HG03354 (cell line): ENCODE data around the gene TMEM106A.
"Not testable (repeated sequence)": the region's sequence is repeated elsewhere in the genome, so short reads cannot be mapped to it uniquely, and the experiment has no call there.

Source experiments
- ATAC-seq: cut with Tn5 transposase; IDR thresholded peaks from one replicate; pipeline ENCODE4 v1.9.1; 2021; ENCODE audit warnings: mild to moderate bottlenecking; ENCODE audit not compliant: unreplicated experiment, poor library complexity, severe bottlenecking

Gene TMEM106A

DNA sequence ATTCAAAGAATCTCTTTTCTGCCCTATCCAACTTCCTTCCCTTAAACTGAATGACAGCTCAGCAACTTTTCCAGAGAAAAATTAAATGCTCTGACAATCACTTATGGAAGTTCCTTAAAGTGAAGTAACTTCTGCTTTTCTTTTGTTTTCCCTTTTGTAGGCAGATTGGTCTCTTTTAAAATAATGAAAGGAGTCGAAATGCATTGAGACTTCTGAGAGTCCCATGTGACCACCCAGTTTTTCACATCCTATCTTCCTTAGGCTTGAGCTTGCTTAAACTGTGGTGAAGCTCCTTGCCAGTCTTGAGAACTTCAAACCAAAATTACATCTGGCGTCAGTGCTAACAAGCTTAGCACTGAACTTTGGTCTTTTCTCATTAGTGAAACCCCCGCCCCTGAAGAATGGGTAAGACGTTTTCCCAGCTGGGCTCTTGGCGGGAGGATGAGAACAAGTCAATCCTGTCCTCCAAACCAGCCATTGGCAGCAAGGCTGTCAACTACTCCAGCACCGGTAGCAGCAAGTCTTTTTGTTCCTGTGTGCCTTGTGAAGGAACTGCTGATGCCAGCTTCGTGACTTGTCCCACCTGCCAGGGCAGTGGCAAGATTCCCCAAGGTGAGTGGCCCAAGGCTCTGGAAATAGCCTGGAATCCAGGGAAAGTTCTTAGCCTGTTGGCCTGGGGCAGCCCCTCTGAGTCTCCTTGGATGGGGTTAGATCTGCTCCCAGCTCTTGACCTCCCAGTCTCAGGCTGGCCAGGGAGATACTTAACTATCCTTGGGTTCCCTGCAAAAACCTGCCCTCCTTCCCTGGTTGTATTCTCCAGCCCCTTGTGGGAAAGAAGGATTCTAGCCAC lies 1.2 kb downstream of the TMEM106A start:
- ATAC-seq = no peak

- no peak for ATAC-seq
Observed at GRCh38 chr17:43213545-43213944, 1.9 kb downstream of the TMEM106A start.

GRCh38 chr17:43215341-43215740 lies 3.7 kb downstream of the TMEM106A start:
- ATAC-seq = no peak

GRCh38 chr17:43216369-43216761 lies 4.7 kb downstream of the TMEM106A start:
- no peak for ATAC-seq

GRCh38 chr17:43216762-43217613 lies 5.3 kb downstream of the TMEM106A start:
- no peak for ATAC-seq

GRCh38 chr17:43217614-43218087 lies 6.0 kb downstream of the TMEM106A start:
- ATAC-seq = no peak

GRCh38 chr17:43219001-43219400 lies 7.3 kb downstream of the TMEM106A start:
- no peak for ATAC-seq

DNA sequence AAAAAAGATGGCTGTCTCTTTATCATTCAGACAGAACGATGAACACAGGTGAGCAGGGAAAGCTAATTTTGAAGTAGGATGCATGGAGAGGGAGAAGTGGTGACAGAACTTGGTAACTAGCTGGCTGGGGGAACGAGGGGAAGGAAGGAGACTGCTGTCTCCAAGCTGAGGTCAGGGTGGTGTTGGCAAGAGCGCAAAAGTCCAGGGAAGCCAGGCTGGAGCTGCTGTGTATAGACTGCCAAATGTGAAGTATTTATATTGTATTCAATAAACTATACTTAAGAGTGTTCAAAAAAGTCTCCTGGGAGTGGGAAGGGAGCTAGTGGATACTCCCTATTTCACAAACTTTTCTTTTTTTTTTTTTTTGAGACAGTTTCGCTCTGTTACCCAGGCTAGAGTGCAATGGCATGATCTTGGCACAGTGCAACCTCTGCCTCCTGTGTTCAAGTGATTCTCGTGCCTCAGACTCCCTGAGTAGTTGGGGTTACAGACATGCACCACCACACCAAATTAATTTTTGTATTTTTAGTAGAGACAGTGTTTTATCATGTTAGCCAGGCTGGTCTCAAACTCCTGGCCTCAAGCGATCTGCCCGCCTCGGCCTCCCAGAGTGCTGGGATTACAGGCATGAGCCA lies 8.2 kb downstream of the TMEM106A start:
- no peak for ATAC-seq

GRCh38 chr17:43220511-43221125 lies 8.9 kb downstream of the TMEM106A start:
- ATAC-seq = no peak

- no peak for ATAC-seq
Observed at GRCh38 chr17:43224146-43224705, 12.6 kb downstream of the TMEM106A start.

DNA sequence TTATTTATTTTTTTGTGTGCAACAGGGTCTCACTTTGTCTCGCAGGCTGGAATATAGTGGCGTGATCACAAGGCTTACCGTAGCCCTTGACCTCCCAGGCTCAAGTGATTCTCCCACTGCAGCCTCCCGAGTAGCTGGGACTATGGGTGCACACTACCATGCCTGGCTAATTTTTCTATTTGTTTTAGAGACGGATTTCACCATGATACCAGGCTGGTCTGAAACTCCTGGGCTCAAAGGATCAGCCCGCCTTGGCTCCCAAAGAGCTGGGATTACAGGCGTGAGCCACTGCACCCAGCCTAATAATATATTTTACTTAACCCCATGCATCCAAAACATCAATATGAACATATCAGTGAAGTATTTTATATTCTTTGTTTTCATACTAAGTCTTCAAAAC lies 14.7 kb downstream of the TMEM106A start:
- ATAC-seq = no peak

DNA sequence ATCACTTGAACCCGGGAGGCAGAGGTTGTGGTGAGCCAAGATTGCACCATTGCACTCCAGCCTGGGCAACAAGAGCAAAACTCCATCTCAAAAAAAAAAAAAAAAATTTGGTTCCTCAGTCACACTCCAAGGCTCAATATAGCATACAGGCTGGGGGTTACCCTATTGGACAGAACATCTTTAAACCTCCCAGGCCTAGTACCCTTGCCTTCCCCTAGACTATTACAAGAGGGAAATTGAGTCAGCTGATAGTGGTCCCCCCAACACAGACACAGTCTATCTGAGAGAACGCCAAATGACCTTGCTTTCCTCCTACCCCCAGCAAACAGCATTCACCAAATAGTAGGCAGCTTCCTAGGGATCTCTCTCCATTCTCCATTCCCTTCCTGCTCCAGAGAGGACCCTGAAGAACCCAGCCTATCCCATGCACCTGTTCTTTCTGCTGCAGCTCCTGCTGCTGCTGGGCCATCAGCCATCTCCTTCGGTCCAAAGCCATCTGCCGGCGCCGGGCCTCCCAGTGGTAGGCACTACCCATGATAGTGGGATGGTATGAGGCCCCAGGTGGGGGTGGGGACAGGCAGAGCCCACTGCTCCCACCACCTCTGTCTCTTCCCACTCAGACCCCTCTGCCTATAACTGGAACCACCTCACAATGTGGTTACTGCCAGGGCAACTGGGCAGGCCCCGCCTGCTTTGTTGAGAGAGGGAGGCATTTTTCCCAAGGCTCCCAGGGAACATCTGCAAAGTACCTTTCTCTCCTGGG lies 16.5 kb downstream of the TMEM106A start, which contains the start of gene CCDC200:
Gene CCDC200 (minus strand): TSS at position 604 of the 763 bp plus-strand sequence. CDS start 69 bp downstream, at position 535.
- ATAC-seq = not testable (repeated sequence)

- ATAC-seq = not testable (repeated sequence)
Observed at GRCh38 chr17:43231205-43232020, 19.7 kb downstream of the TMEM106A start.

DNA sequence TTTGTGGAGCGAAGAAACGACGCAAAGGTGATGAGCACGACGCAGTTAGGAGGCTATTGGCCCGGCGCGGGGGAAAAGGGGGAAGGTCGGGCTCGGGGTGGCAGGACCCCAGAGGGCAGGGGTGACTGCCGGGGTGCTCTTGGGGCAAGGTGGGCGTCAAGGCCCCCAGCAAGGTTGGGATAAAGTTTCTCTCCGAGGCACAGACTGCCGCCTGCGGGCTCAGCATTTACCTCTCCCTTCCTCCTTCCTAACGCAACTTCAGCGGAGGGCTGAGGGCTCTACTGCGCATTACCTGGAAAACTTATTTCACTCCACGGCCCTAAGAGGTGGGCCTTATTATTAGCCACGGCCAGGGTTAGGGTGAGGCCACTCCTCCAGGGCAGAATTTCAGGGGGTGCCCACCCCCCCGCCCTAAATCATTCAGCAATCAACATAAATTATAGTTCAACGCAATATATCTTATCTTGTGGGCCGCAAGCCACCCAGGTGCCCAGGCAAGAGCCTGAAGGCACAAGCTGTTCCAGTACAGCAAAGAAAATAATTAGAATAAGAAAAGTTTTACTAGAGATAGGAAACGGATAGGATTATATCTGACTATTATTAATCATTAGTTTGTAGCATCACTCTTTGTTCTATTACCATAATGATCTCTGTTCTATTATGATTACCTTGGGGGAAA lies 20.5 kb downstream of the TMEM106A start:
- ATAC-seq = not testable (repeated sequence)

- ATAC-seq = not testable (repeated sequence)
Observed at GRCh38 chr17:43233263-43233662, 21.6 kb downstream of the TMEM106A start.

GRCh38 chr17:43233877-43234276 lies 22.2 kb downstream of the TMEM106A start, which contains the start of gene RNU2-1:
Gene RNU2-1, minus strand, starts transcription at chr17:43233977.
- not testable (repeated sequence) for ATAC-seq

GRCh38 chr17:43239597-43239996 lies 27.9 kb downstream of the TMEM106A start:
- not testable (repeated sequence) for ATAC-seq
